Upper lobe of left lung (tissue), 6 donors: ENCODE results near the gene PRR18. TPM values are rescaled to one million over a fixed set of nuclear protein-coding genes. Genes with fewer than 3 reads are reported as not detected.

Experiments
- ATAC-seq, 2 donors: fragments of 200-7000 bp; cut with Tn5 transposase; one replicate each; pipeline ENCODE4 v1.9.1; 2022; ENCODE audit warnings: mild to moderate bottlenecking in 2 of 2, moderate library complexity in 2 of 2; ENCODE audit not compliant: low FRiP score in 2 of 2
- DNase-seq, 2 donors: peaks; one replicate each; pipeline ENCODE4 v3.0.0-alpha.2; 2019 to 2020
- H3K27ac ChIP-seq, 4 donors: fragments of 200-600 bp; sonication (generic); one replicate each; pipeline ENCODE4 v1.5.1; 2016 to 2019
- H3K27me3 ChIP-seq, 4 donors: fragments of 200-600 bp; sonication (generic); one replicate each; pipeline ENCODE4 v1.5.1; 2017 to 2019
- H3K36me3 ChIP-seq, 4 donors: fragments of 200-600 bp; sonication (generic); one replicate each; pipeline ENCODE4 v1.5.1; 2016 to 2019
- H3K4me1 ChIP-seq, 4 donors: fragments of 200-600 bp; sonication (generic); one replicate each; pipeline ENCODE4 v1.5.1; 2018 to 2019
- H3K4me3 ChIP-seq, 4 donors: fragments of 200-600 bp; sonication (generic); one replicate each; pipeline ENCODE4 v1.5.1; 2017 to 2019; ENCODE audit warnings: mild to moderate bottlenecking in 2 of 4, moderate library complexity in 1 of 4
- H3K9me3 ChIP-seq, 4 donors: fragments of 200-600 bp; sonication (generic); one replicate each; pipeline ENCODE4 v1.5.1; 2018 to 2019
- CTCF ChIP-seq, 6 experiments: fragments of 450-650 bp in 4 of 6; fragments of 200-600 bp in 2 of 6; sonication (generic) in 2 of 6; IDR thresholded peaks; one replicate each; pipeline ENCODE4 v1.5.1; 2016 to 2019; ENCODE audit warnings: antibody characterized with exemption in 6 of 6
- EP300 ChIP-seq, 4 donors: sonication (generic); formaldehyde crosslinking; IDR thresholded peaks; one replicate each; pipeline ENCODE4 v1.5.1; 2017; ENCODE audit warnings: antibody characterized with exemption in 4 of 4, control low read depth in 2 of 4
- POLR2A ChIP-seq, 4 donors: fragments of 450-650 bp; IDR thresholded peaks; one replicate each; pipeline ENCODE4 v1.5.1; 2016 to 2017; ENCODE audit warnings: antibody characterized with exemption in 4 of 4, mild to moderate bottlenecking in 2 of 4
- POLR2AphosphoS5 ChIP-seq, 2 donors: sonication (generic); formaldehyde crosslinking; IDR thresholded peaks; one replicate each; pipeline ENCODE4 v1.5.1; 2017; ENCODE audit warnings: antibody characterized with exemption in 2 of 2
- WGBS, 2 donors: methylation state at CpG; one replicate each; pipeline ENCODE4 v1.1.5; 2017 to 2018; 5-methylcytosine and 5-hydroxymethylcytosine counted together
- total RNA-seq, 6 donors: library from RNA; depleted of rRNA in 4 of 6; stranded (reverse); fragments of >200 nt in 4 of 6; gene quantifications; one replicate each; pipeline versions ENCODE4 v1.1.0 to v1.2.1, GENCODE V29; 2016 to 2021
- donor health status: DM: no; HTN: no; CAD: no; lungs with moderate emphysema.
- donor health status: DM: no; HTN: yes; CAD: no; lungs with severe emphysema.

PRR18 gene
- total RNA-seq: 1 to 10 TPM in 1 of 6 donors, under 1 TPM in 3, not detected in 2; 0.15 to 2.1 (median 0.50) TPM

- H3K36me3 ChIP-seq: no peaks in the 10 kb centered on the region
- peaks cover 15 to 24% (median 20%) of the 10 kb centered on the region in 4 donors for H3K4me1 ChIP-seq
- ATAC-seq (peak in 1 of 2 donors; percentile 58), DNase-seq (peak in 1 of 2 donors; percentile 89)
- H3K4me3 ChIP-seq: peak within 1 kb of the TSS; percentile 16 to 53 (median 45)
- WGBS, 2 donors: 0 to 4% methylated on average over 1 to 44 of the region's 74 CpGs
- TF ChIP-seq POLR2A (IDR thresholded peaks at IDR 0.05) (no peak), POLR2AphosphoS5 (IDR thresholded peaks at IDR 0.05) (no peak), EP300 (IDR thresholded peaks at IDR 0.05) (no peak), CTCF (IDR thresholded peaks at IDR 0.05) (no peak)
- no peak within 1 kb of the TSS for H3K27ac ChIP-seq
- H3K27me3 ChIP-seq: peaks cover 0 to 34% (median 14%) of the 10 kb centered on the region in 4 donors
- H3K9me3 ChIP-seq: no peaks in the 10 kb centered on the region
Measured at GRCh38 chr6:166308033-166308768, at the start of gene PRR18. TSS of gene PRR18 (minus strand) at chr6:166308392. CDS start at chr6:166308142, 250 bp downstream.

GRCh38 chr6:166355552-166355951, 47.4 kb upstream of the PRR18 start:
- no peak for ATAC-seq
- H3K4me3 ChIP-seq: no peak overlapping the region
- no peaks in the 10 kb centered on the region for H3K9me3 ChIP-seq
- no peaks in the 10 kb centered on the region for H3K4me1 ChIP-seq
- WGBS, 2 donors: 60 to 74% methylated on average over 5 of the region's 5 CpGs
- H3K27ac ChIP-seq: no peak overlapping the region
- no peak for TF ChIP-seq CTCF (IDR thresholded peaks at IDR 0.05)
- no peak for TF ChIP-seq POLR2A (IDR thresholded peaks at IDR 0.05)
- H3K27me3 ChIP-seq: no peaks in the 10 kb centered on the region
- no peaks in the 10 kb centered on the region for H3K36me3 ChIP-seq
- DNase-seq: no peak

- no peaks in the 10 kb centered on the region for H3K36me3 ChIP-seq
- DNase-seq: no peak
Measured at GRCh38 chr6:166354965-166355364, 46.8 kb upstream of the PRR18 start.

GRCh38 chr6:166354143-166354542, 46.0 kb upstream of the PRR18 start:
- TF ChIP-seq EP300 (IDR thresholded peaks at IDR 0.05) (no peak), POLR2A (IDR thresholded peaks at IDR 0.05) (no peak), CTCF (IDR thresholded peaks at IDR 0.05) (no peak), POLR2AphosphoS5 (IDR thresholded peaks at IDR 0.05) (no peak)
- H3K27me3 ChIP-seq: no peaks in the 10 kb centered on the region
- no peak overlapping the region for H3K27ac ChIP-seq
- ATAC-seq: no peak
- no peaks in the 10 kb centered on the region for H3K4me1 ChIP-seq
- no peaks in the 10 kb centered on the region for H3K9me3 ChIP-seq
- H3K4me3 ChIP-seq: no peak overlapping the region
- 89 to 96% methylated on average over 4 of the region's 4 CpGs for WGBS, 2 donors
- no peaks in the 10 kb centered on the region for H3K36me3 ChIP-seq
- no peak for DNase-seq

More at GRCh38 chr6:166354965-166355364, 46.8 kb upstream of the PRR18 start:
- TF ChIP-seq POLR2AphosphoS5 (IDR thresholded peaks at IDR 0.05): no peak
- no peak for TF ChIP-seq CTCF (IDR thresholded peaks at IDR 0.05)
- TF ChIP-seq EP300 (IDR thresholded peaks at IDR 0.05): no peak
- TF ChIP-seq POLR2A (IDR thresholded peaks at IDR 0.05): no peak
- Histone ChIP-seq H3K4me1 (no peaks in the 10 kb centered on the region), H3K4me3 (no peak overlapping the region), H3K9me3 (no peaks in the 10 kb centered on the region), H3K27me3 (no peaks in the 10 kb centered on the region), H3K27ac (no peak overlapping the region)
- no peak for ATAC-seq
- 90 to 96% methylated on average over 4 of the region's 4 CpGs for whole genome bisulfite sequencing, 2 donors

GRCh38 chr6:166353507-166353906, 45.3 kb upstream of the PRR18 start:
- Histone ChIP-seq H3K9me3 (no peaks in the 10 kb centered on the region), H3K27me3 (no peaks in the 10 kb centered on the region), H3K36me3 (no peaks in the 10 kb centered on the region), H3K27ac (no peak overlapping the region), H3K4me3 (no peak overlapping the region), H3K4me1 (no peaks in the 10 kb centered on the region)
- WGBS, 2 donors: 55 to 66% methylated on average over 1 of the region's 1 CpG
- DNase-seq: no peak
- ATAC-seq: no peak
- TF ChIP-seq POLR2AphosphoS5 (IDR thresholded peaks at IDR 0.05): no peak
- no peak for TF ChIP-seq POLR2A (IDR thresholded peaks at IDR 0.05)
- no peak for TF ChIP-seq CTCF (IDR thresholded peaks at IDR 0.05)
- no peak for TF ChIP-seq EP300 (IDR thresholded peaks at IDR 0.05)
